ENCODE measurements around the gene PLEKHS1.

Gene PLEKHS1

GRCh38 chr10:113712755-113713639 is 38.5 kb upstream of the PLEKHS1 start:
- Histone ChIP-seq H4K8ac (ENCODE audit: low read depth, low read length) (no peak overlapping the region), H3K14ac (ENCODE audit: low read length) (no peak overlapping the region), H3K4me2 (ENCODE audit: insufficient read depth, low read length, poor library complexity, severe bottlenecking) (no peak overlapping the region), H3K18ac (ENCODE audit: low read length) (no peak overlapping the region), H4K91ac (ENCODE audit: low read depth, low read length, poor library complexity) (no peak overlapping the region), H3K27ac (replicated peaks; ENCODE audit: low read length) (no peak overlapping the region), H3K23ac (ENCODE audit: low read depth, low read length, poor library complexity) (no peak overlapping the region), H2BK15ac (ENCODE audit: low read length) (no peak overlapping the region), H2AK5ac (ENCODE audit: low read depth, low read length) (no peak overlapping the region), H3K9ac (ENCODE audit: low read depth, low read length, poor library complexity) (no peak overlapping the region), H2AFZ (ENCODE audit: low read length) (no peak overlapping the region), H3K4me1 (ENCODE audit: control insufficient read depth in 2 of 2, insufficient read depth in 1 of 2, low read depth in 1 of 2, low read length in 2 of 2) (peaks cover 18 to 24% of the 10 kb centered on the region in 2 donors), H3K27me3 (ENCODE audit: control insufficient read depth in 3 of 3, insufficient read depth in 3 of 3, low read depth in 1 of 3, low read length in 3 of 3) (no peaks in the 10 kb centered on the region), H3K4me3 (ENCODE audit: low read length in 2 of 2) (no peak overlapping the region), H2BK12ac (ENCODE audit: low read length) (no peak overlapping the region), H2BK120ac (ENCODE audit: low read depth, low read length) (no peak overlapping the region), H2BK5ac (ENCODE audit: low read length) (no peak overlapping the region), H3K4ac (ENCODE audit: low read length) (no peak overlapping the region), H3K36me3 (replicated peaks in 1 of 2; ENCODE audit: control insufficient read depth in 2 of 2, insufficient read depth in 2 of 2, low read length in 2 of 2) (peaks cover 0 to 2% of the 10 kb centered on the region in 2 donors), H3K9me3 (replicated peaks in 1 of 2; ENCODE audit: control insufficient read depth in 2 of 2, insufficient read depth in 1 of 2, low read depth in 1 of 2, low read length in 2 of 2) (peaks cover 2% of the 10 kb centered on the region in 2 donors), H3K79me1 (ENCODE audit: low read depth, low read length) (peaks cover 3% of the 10 kb centered on the region)
- WGBS, 2 donors (ENCODE audit: extremely low coverage in 2 of 2, insufficient read length in 2 of 2, insufficient replicate concordance in 1 of 2): no CpG with 5 or more reads among the region's 8 CpGs
- no peak for DNase-seq (ENCODE audit: low spot score)

GRCh38 chr10:113713640-113713982 is 37.9 kb upstream of the PLEKHS1 start:
- Histone ChIP-seq H3K4me2 (ENCODE audit: insufficient read depth, low read length, poor library complexity, severe bottlenecking) (no peak overlapping the region), H3K4me3 (ENCODE audit: low read length in 2 of 2) (no peak overlapping the region), H3K14ac (ENCODE audit: low read length) (no peak overlapping the region), H3K79me1 (ENCODE audit: low read depth, low read length) (peaks cover 3% of the 10 kb centered on the region), H2BK15ac (ENCODE audit: low read length) (no peak overlapping the region), H2AFZ (ENCODE audit: low read length) (no peak overlapping the region), H3K4me1 (ENCODE audit: control insufficient read depth in 2 of 2, insufficient read depth in 1 of 2, low read depth in 1 of 2, low read length in 2 of 2) (peaks cover 18 to 24% of the 10 kb centered on the region in 2 donors), H3K9me3 (replicated peaks in 1 of 2; ENCODE audit: control insufficient read depth in 2 of 2, insufficient read depth in 1 of 2, low read depth in 1 of 2, low read length in 2 of 2) (peaks cover 2% of the 10 kb centered on the region in 2 donors), H2BK12ac (ENCODE audit: low read length) (no peak overlapping the region), H3K27me3 (ENCODE audit: control insufficient read depth in 3 of 3, insufficient read depth in 3 of 3, low read depth in 1 of 3, low read length in 3 of 3) (no peaks in the 10 kb centered on the region), H4K8ac (ENCODE audit: low read depth, low read length) (no peak overlapping the region), H3K4ac (ENCODE audit: low read length) (no peak overlapping the region), H3K27ac (replicated peaks; ENCODE audit: low read length) (no peak overlapping the region), H4K91ac (ENCODE audit: low read depth, low read length, poor library complexity) (no peak overlapping the region), H2AK5ac (ENCODE audit: low read depth, low read length) (no peak overlapping the region), H3K36me3 (replicated peaks in 1 of 2; ENCODE audit: control insufficient read depth in 2 of 2, insufficient read depth in 2 of 2, low read length in 2 of 2) (peaks cover 0 to 2% of the 10 kb centered on the region in 2 donors), H3K18ac (ENCODE audit: low read length) (no peak overlapping the region), H2BK120ac (ENCODE audit: low read depth, low read length) (no peak overlapping the region), H3K23ac (ENCODE audit: low read depth, low read length, poor library complexity) (no peak overlapping the region), H3K9ac (ENCODE audit: low read depth, low read length, poor library complexity) (no peak overlapping the region), H2BK5ac (ENCODE audit: low read length) (no peak overlapping the region)
- DNase-seq (ENCODE audit: low spot score): no peak
- no CpG with 5 or more reads among the region's 2 CpGs for WGBS, 2 donors (ENCODE audit: extremely low coverage in 2 of 2, insufficient read length in 2 of 2, insufficient replicate concordance in 1 of 2)

GRCh38 chr10:113716109-113716910 is 35.2 kb upstream of the PLEKHS1 start:
- no peak overlapping the region for H3K18ac ChIP-seq (ENCODE audit: low read length)
- H3K36me3 ChIP-seq (replicated peaks in 1 of 2; ENCODE audit: control insufficient read depth in 2 of 2, insufficient read depth in 2 of 2, low read length in 2 of 2): peaks cover 0 to 4% of the 10 kb centered on the region in 2 donors
- H3K4me3 ChIP-seq (ENCODE audit: low read length in 2 of 2): no peak overlapping the region
- no peak overlapping the region for H3K4me2 ChIP-seq (ENCODE audit: insufficient read depth, low read length, poor library complexity, severe bottlenecking)
- H3K9me3 ChIP-seq (replicated peaks in 1 of 2; ENCODE audit: control insufficient read depth in 2 of 2, insufficient read depth in 1 of 2, low read depth in 1 of 2, low read length in 2 of 2): peaks cover 2% of the 10 kb centered on the region in 2 donors
- H4K91ac ChIP-seq (ENCODE audit: low read depth, low read length, poor library complexity): no peak overlapping the region
- H2BK5ac ChIP-seq (ENCODE audit: low read length): no peak overlapping the region
- no peak overlapping the region for H3K9ac ChIP-seq (ENCODE audit: low read depth, low read length, poor library complexity)
- no peak overlapping the region for H3K23ac ChIP-seq (ENCODE audit: low read depth, low read length, poor library complexity)
- no peak overlapping the region for H2AFZ ChIP-seq (ENCODE audit: low read length)
- H2BK12ac ChIP-seq (ENCODE audit: low read length): no peak overlapping the region
- no peak overlapping the region for H3K4ac ChIP-seq (ENCODE audit: low read length)
- no peak overlapping the region for H4K8ac ChIP-seq (ENCODE audit: low read depth, low read length)
- no peak overlapping the region for H3K14ac ChIP-seq (ENCODE audit: low read length)
- H2BK15ac ChIP-seq (ENCODE audit: low read length): no peak overlapping the region
- H3K79me1 ChIP-seq (ENCODE audit: low read depth, low read length): peaks cover 3% of the 10 kb centered on the region
- no peak overlapping the region for H2BK120ac ChIP-seq (ENCODE audit: low read depth, low read length)
- H3K4me1 ChIP-seq (ENCODE audit: control insufficient read depth in 2 of 2, insufficient read depth in 1 of 2, low read depth in 1 of 2, low read length in 2 of 2): peaks cover 5 to 6% of the 10 kb centered on the region in 2 donors
- no peaks in the 10 kb centered on the region for H3K27me3 ChIP-seq (ENCODE audit: control insufficient read depth in 3 of 3, insufficient read depth in 3 of 3, low read depth in 1 of 3, low read length in 3 of 3)
- no CpG with 5 or more reads among the region's 2 CpGs for WGBS, 2 donors (ENCODE audit: extremely low coverage in 2 of 2, insufficient read length in 2 of 2, insufficient replicate concordance in 1 of 2)
- no peak for DNase-seq (ENCODE audit: low spot score)
- no peak overlapping the region for H3K27ac ChIP-seq (replicated peaks; ENCODE audit: low read length)
- no peak overlapping the region for H2AK5ac ChIP-seq (ENCODE audit: low read depth, low read length)
